Common myeloid progenitor, CD34-positive (primary cell): ENCODE data around the gene PPP1R8.
"Not testable (repeated sequence)": the region's sequence is repeated elsewhere in the genome, so short reads cannot be mapped to it uniquely, and the experiment has no call there.

Experiments used
- CTCF ChIA-PET: fragments of 350-600 bp; sonication (Branson Sonifier 250); formaldehyde crosslinking; loops from one replicate; lab custom pipeline; 2021; ENCODE audit warnings: antibody characterized with exemption; lab: Charles Lee
- POLR2A ChIA-PET: fragments of 350-600 bp; sonication (Branson Sonifier 250); formaldehyde crosslinking; loops from one replicate; lab custom pipeline; 2021; ENCODE audit warnings: antibody characterized with exemption; lab: Charles Lee
- DNase-seq, 3 donors: peaks; one replicate each; pipeline versions ENCODE4 v3.0.0 to v3.0.0-alpha.2; 2013
- H3K27ac ChIP-seq, 2 experiments: 1 replicate in 1 of 2; 2 replicates in 1 of 2; pipeline ENCODE4 v1.7.0; 2013; ENCODE audit warnings: inconsistent platforms in 2 of 2, low read length in 2 of 2, mild to moderate bottlenecking in 2 of 2, low read depth in 1 of 2, moderate library complexity in 1 of 2; ENCODE audit not compliant: severe bottlenecking in 2 of 2, insufficient read depth in 1 of 2, poor library complexity in 1 of 2
- H3K27me3 ChIP-seq, 5 experiments: replicated peaks in 2 of 5; 1 replicate in 3 of 5; 2 replicates in 2 of 5; pipeline versions ENCODE4 v1.6.1 to v1.7.0; 2013; ENCODE audit warnings: low read length in 4 of 5, mild to moderate bottlenecking in 2 of 5, moderate library complexity in 2 of 5, inconsistent platforms in 1 of 5; ENCODE audit not compliant: insufficient read depth in 5 of 5, control insufficient read depth in 4 of 5
- H3K36me3 ChIP-seq, 4 experiments: 1 replicate in 2 of 4; 2 replicates in 2 of 4; pipeline versions ENCODE4 v1.6.1 to v1.7.0; 2013; ENCODE audit warnings: low read length in 3 of 4, control low read depth in 1 of 4, mild to moderate bottlenecking in 1 of 4; ENCODE audit not compliant: control insufficient read depth in 4 of 4, insufficient read depth in 4 of 4
- H3K4me1 ChIP-seq, 4 experiments: 1 replicate in 3 of 4; 2 replicates in 1 of 4; pipeline versions ENCODE4 v1.6.1 to v1.7.1; 2013; ENCODE audit warnings: low read length in 3 of 4, mild to moderate bottlenecking in 3 of 4, control low read depth in 1 of 4, inconsistent platforms in 1 of 4, moderate library complexity in 1 of 4; ENCODE audit not compliant: control insufficient read depth in 4 of 4, insufficient read depth in 4 of 4; ENCODE audit errors: control extremely low read depth in 1 of 4
- H3K4me3 ChIP-seq, 7 experiments: 1 replicate in 4 of 7; 2 replicates in 3 of 7; pipeline versions ENCODE4 v1.5.1 to v1.7.0; 2013; ENCODE audit warnings: mild to moderate bottlenecking in 7 of 7, low read length in 6 of 7, moderate library complexity in 6 of 7, inconsistent platforms in 2 of 7, low read depth in 2 of 7, control low read depth in 1 of 7; ENCODE audit not compliant: insufficient read depth in 4 of 7, control insufficient read depth in 1 of 7; ENCODE audit errors: extremely low read depth in 1 of 7
- H3K9me3 ChIP-seq, 5 experiments: 1 replicate in 4 of 5; 2 replicates in 1 of 5; pipeline versions ENCODE4 v1.6.1 to v1.7.1; 2013; ENCODE audit warnings: low read length in 4 of 5, mild to moderate bottlenecking in 2 of 5, inconsistent platforms in 1 of 5, low read depth in 1 of 5, moderate library complexity in 1 of 5; ENCODE audit not compliant: control insufficient read depth in 4 of 5, insufficient read depth in 2 of 5; ENCODE audit errors: control extremely low read depth in 1 of 5
- WGBS: methylation state at CpG from one replicate; pipeline ENCODE4 v1.1.5; 2013; ENCODE audit not compliant: insufficient coverage; 5-methylcytosine and 5-hydroxymethylcytosine counted together

The PPP1R8 gene

GRCh38 chr1:27868932-27869718, 38.5 kb downstream of the PPP1R8 start:
- 3% methylated on average over 13 of the region's 16 CpGs for WGBS
- ChIA-PET POLR2A (interaction anchor here (0.7 kb wide), 1 partner anchor 10 kb away, joined by 3 read pairs; no protein-coding TSS in a partner anchor), CTCF (interaction anchor here (0.7 to 2.2 kb wide), 4 partner anchors 12 to 87 kb away, joined by 3 to 10 read pairs (median 4); no protein-coding TSS in a partner anchor)
- Histone ChIP-seq H3K27me3 (no peaks in the 10 kb centered on the region), H3K9me3 (no peaks in the 10 kb centered on the region), H3K4me3 (peak overlapping the region in 5 of 7 experiments; percentile 9 to 48 (median 42)), H3K4me1 (peaks cover 0 to 67% (median 49%) of the 10 kb centered on the region in 4 experiments), H3K36me3 (no peaks in the 10 kb centered on the region), H3K27ac (peak overlapping the region in 1 of 2 experiments; percentile 76)
- peak; percentile 37 to 82 (median 75) for DNase-seq

GRCh38 chr1:27869719-27870085, 39.1 kb downstream of the PPP1R8 start:
- DNase-seq, result no peak
- H3K27me3 ChIP-seq, result no peaks in the 10 kb centered on the region
- H3K9me3 ChIP-seq, result no peaks in the 10 kb centered on the region
- H3K4me3 ChIP-seq, result peak overlapping the region in 5 of 7 experiments; percentile 8 to 48 (median 42)
- no peaks in the 10 kb centered on the region for H3K36me3 ChIP-seq
- POLR2A ChIA-PET, result interaction anchor here (0.7 kb wide), 1 partner anchor 10 kb away, joined by 3 read pairs; no protein-coding TSS in a partner anchor
- peak overlapping the region in 1 of 2 experiments; percentile 76 for H3K27ac ChIP-seq
- 100% methylated on average over 1 of the region's 1 CpG for WGBS
- CTCF ChIA-PET, result interaction anchor here (0.7 to 2.2 kb wide), 4 partner anchors 13 to 86 kb away, joined by 3 to 10 read pairs (median 4); no protein-coding TSS in a partner anchor
- H3K4me1 ChIP-seq, result peaks cover 4 to 67% (median 49%) of the 10 kb centered on the region in 4 experiments

- H3K36me3 ChIP-seq, H3K27me3 ChIP-seq, H3K4me3 ChIP-seq, H3K9me3 ChIP-seq, POLR2A ChIA-PET, DNase-seq, H3K27ac ChIP-seq: not testable (repeated sequence)
- H3K4me1 ChIP-seq, result peaks cover 5 to 76% (median 61%) of the 10 kb centered on the region in 4 experiments
- CTCF ChIA-PET, result interaction anchor here (1.9 to 2.2 kb wide), 2 partner anchors 14 to 85 kb away, joined by 4 to 10 read pairs; no protein-coding TSS in a partner anchor
- WGBS, result 100% methylated on average over 3 of the region's 7 CpGs
These were observed 40.5 kb downstream of the PPP1R8 start for GRCh38 chr1:27871076-27871475.

GRCh38 chr1:27872059-27872801, 41.6 kb downstream of the PPP1R8 start, which contains the start of gene THEMIS2:
TSS of gene THEMIS2 (plus strand) at chr1:27872544. CDS start at chr1:27872572, 28 bp downstream.
- ChIA-PET POLR2A (interaction anchor here (1.2 to 1.6 kb wide), 2 partner anchors 9 to 14 kb away, joined by 5 to 8 read pairs; no protein-coding TSS in a partner anchor), CTCF (interaction anchor here (0.8 kb wide), 1 partner anchor 28 kb away, joined by 3 read pairs; no protein-coding TSS in a partner anchor)
- DNase-seq, result peak; percentile 59 to 73 (median 66)
- H3K27me3 ChIP-seq, result no peaks in the 10 kb centered on the region
- WGBS, result 12% methylated on average over 31 of the region's 53 CpGs
- H3K4me3 ChIP-seq, result peak within 1 kb of the TSS; percentile 63 to 96 (median 91)
- H3K36me3 ChIP-seq, result peaks cover 0 to 9% (median 8%) of the 10 kb centered on the region in 4 experiments
- H3K27ac ChIP-seq, result peak within 1 kb of the TSS; percentile 58 to 76
- H3K9me3 ChIP-seq, result no peaks in the 10 kb centered on the region
- peaks cover 5 to 73% (median 67%) of the 10 kb centered on the region in 4 experiments for H3K4me1 ChIP-seq

- Histone ChIP-seq H3K27ac (peak overlapping the region; percentile 58 to 76), H3K4me1 (peaks cover 5 to 69% (median 64%) of the 10 kb centered on the region in 4 experiments), H3K36me3 (peaks cover 0 to 14% (median 9%) of the 10 kb centered on the region in 4 experiments), H3K4me3 (peak overlapping the region; percentile 63 to 96 (median 91)), H3K27me3 (no peaks in the 10 kb centered on the region), H3K9me3 (no peaks in the 10 kb centered on the region)
- ChIA-PET CTCF (interaction anchor here (0.8 to 1.3 kb wide), 2 partner anchors 18 to 27 kb away, joined by 3 to 5 read pairs; no protein-coding TSS in a partner anchor), POLR2A (interaction anchor here (1.2 to 2.6 kb wide), 3 partner anchors 9 to 18 kb away, joined by 5 to 16 read pairs (median 8); no protein-coding TSS in a partner anchor)
- DNase-seq, result peak in 1 of 3 donors; percentile 54
- WGBS, result 1% methylated on average over 38 of the region's 38 CpGs
These were observed 42.4 kb downstream of the PPP1R8 start for GRCh38 chr1:27872802-27873551.
